Natural killer cell (primary cell): ENCODE results near the gene LZTR1. TPM values are rescaled to one million over a fixed set of nuclear protein-coding genes. Genes with fewer than 3 reads are reported as not detected.
A peak's percentile ranks its signal among the peaks of the same experiment; 100 is the strongest.

Source experiments
- ATAC-seq, 3 donors: fragments of 150-1000 bp in 2 of 3; fragments of 200-7000 bp in 1 of 3; cut with Tn5 transposase; 1 replicate in 1 of 3; 2 replicates in 2 of 3; pipeline ENCODE4 v1.10.0; 2021; ENCODE audit warnings: mild to moderate bottlenecking in 2 of 3, moderate library complexity in 2 of 3
- DNase-seq, 2 donors: peaks; one replicate each; pipeline versions ENCODE4 v3.0.0 to v3.0.0-alpha.2; 2013 to 2021; ENCODE audit warnings: mixed read lengths in 1 of 2
- H3K27ac ChIP-seq: one replicate; pipeline ENCODE4 v1.5.1; 2013; ENCODE audit warnings: mild to moderate bottlenecking, low read length
- H3K27me3 ChIP-seq: one replicate; pipeline ENCODE4 v1.6.1; 2013; ENCODE audit warnings: low read length; ENCODE audit not compliant: control insufficient read depth, insufficient read depth
- H3K36me3 ChIP-seq: one replicate; pipeline ENCODE4 v1.6.1; 2013; ENCODE audit warnings: low read length; ENCODE audit not compliant: control insufficient read depth, insufficient read depth
- H3K4me1 ChIP-seq: one replicate; pipeline ENCODE4 v1.6.1; 2013; ENCODE audit warnings: low read length; ENCODE audit not compliant: control insufficient read depth, insufficient read depth
- H3K4me3 ChIP-seq: one replicate; pipeline ENCODE4 v1.5.1; 2013; ENCODE audit warnings: low read length
- H3K9me3 ChIP-seq: one replicate; pipeline ENCODE4 v1.6.1; 2013; ENCODE audit warnings: low read length; ENCODE audit not compliant: control insufficient read depth, insufficient read depth
- H3K27ac Mint-ChIP-seq, 2 donors: one replicate each; pipeline ENCODE4 v1.8.0; 2022; ENCODE audit warnings: mild to moderate bottlenecking in 2 of 2, mixed read lengths in 2 of 2, moderate library complexity in 1 of 2
- H3K27me3 Mint-ChIP-seq, 2 donors: one replicate each; pipeline ENCODE4 v1.8.0; 2022; ENCODE audit warnings: low read depth in 2 of 2, mixed read lengths in 2 of 2
- H3K36me3 Mint-ChIP-seq: one replicate; pipeline ENCODE4 v1.8.0; 2022; ENCODE audit warnings: mixed read lengths
- H3K4me1 Mint-ChIP-seq, 2 donors: one replicate each; pipeline ENCODE4 v1.8.0; 2022; ENCODE audit warnings: mixed read lengths in 2 of 2
- H3K4me3 Mint-ChIP-seq: one replicate; pipeline ENCODE4 v1.8.0; 2022; ENCODE audit warnings: mild to moderate bottlenecking, moderate library complexity, mixed read lengths
- H3K9me3 Mint-ChIP-seq, 2 donors: one replicate each; pipeline ENCODE4 v1.8.0; 2022; ENCODE audit warnings: mixed read lengths in 2 of 2
- CTCF ChIP-seq: fragments of 200-600 bp; IDR thresholded peaks from one replicate; pipeline ENCODE4 v1.8.0; 2022; ENCODE audit warnings: antibody characterized with exemption
- WGBS: methylation state at CpG from one replicate; pipeline ENCODE4 v1.1.7; 2013; ENCODE audit warnings: missing lambda C conversion rate; ENCODE audit not compliant: insufficient coverage; 5-methylcytosine and 5-hydroxymethylcytosine counted together
- intact Hi-C: fragments of 100-400 bp; cut with micrococcal nuclease; formaldehyde crosslinking; loops from one replicate; pipeline ENCODE4 v1.14.2; 2022
- total RNA-seq, 4 donors: library from RNA; stranded (reverse); fragments of 120-200 nt in 1 of 4; gene quantifications; one replicate each; pipeline versions ENCODE4 v1.2.3 to v1.2.4, GENCODE V29; 2013 to 2022

LZTR1 gene
- total RNA-seq, 3 donors from 2014 or later (not counting 1 experiment from before 2014, with no cell fraction given), result 71.9 to 85.0 (median 82.0) TPM

DNA sequence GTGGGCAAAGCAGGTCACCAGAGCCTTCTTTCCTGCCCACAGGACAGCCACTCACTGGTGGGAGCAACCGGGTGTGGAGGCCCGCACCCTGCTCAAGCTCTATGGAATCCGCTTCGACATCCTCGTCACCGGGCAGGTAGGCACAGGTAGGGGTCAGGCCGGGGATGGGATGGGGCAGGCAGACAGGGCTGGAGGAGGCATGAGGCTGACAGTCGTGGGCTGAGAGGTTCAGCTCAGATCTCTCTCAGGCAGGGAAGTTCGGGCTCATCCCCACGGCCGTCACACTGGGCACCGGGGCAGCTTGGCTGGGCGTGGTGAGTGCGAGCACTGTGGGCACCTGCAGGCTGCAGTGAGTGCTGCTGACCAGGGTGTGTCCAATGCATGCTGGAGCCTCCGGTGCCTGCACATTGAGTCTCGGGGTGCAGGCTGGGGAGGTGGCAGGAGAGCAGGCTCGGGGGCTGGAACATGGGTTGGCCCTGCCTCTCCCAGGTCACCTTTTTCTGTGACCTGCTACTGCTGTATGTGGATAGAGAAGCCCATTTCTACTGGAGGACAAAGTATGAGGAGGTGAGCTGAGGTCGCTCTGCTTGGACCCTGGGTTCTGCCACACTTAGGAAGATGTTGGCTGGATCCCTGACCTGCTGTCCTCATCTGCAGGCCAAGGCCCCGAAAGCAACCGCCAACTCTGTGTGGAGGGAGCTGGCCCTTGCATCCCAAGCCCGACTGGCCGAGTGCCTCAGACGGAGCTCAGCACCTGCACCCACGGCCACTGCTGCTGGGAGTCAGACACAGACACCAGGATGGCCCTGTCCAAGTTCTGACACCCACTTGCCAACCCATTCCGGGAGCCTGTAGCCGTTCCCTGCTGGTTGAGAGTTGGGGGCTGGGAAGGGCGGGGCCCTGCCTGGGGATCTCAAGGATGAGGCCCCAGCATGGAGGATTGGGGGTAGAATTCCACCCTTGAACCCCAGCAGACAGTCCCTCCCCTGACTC, 44.0 kb downstream of the LZTR1 start:
- no peak for TF ChIP-seq CTCF
- no peak overlapping the region for H3K27ac ChIP-seq
- no peaks in the 10 kb centered on the region for H3K9me3 ChIP-seq
- intact Hi-C loops, result no loop called here
- H3K4me1 ChIP-seq, result peaks cover 10% of the 10 kb centered on the region
- no peaks in the 10 kb centered on the region for H3K27me3 ChIP-seq
- H3K27ac Mint-ChIP-seq, result peak overlapping the region in 1 of 2 donors; percentile 42
- no peak for DNase-seq
- peaks cover 6 to 13% of the 10 kb centered on the region in 2 donors for H3K4me1 Mint-ChIP-seq
- 90% methylated on average over 27 of the region's 27 CpGs for WGBS
- H3K4me3 Mint-ChIP-seq, result no peak overlapping the region
- no peak for ATAC-seq
- peaks cover 7 to 10% of the 10 kb centered on the region in 2 donors for H3K27me3 Mint-ChIP-seq
- no peak overlapping the region for H3K4me3 ChIP-seq
- no peaks in the 10 kb centered on the region for H3K9me3 Mint-ChIP-seq
- H3K36me3 ChIP-seq, result no peaks in the 10 kb centered on the region
- no peaks in the 10 kb centered on the region for H3K36me3 Mint-ChIP-seq

DNA sequence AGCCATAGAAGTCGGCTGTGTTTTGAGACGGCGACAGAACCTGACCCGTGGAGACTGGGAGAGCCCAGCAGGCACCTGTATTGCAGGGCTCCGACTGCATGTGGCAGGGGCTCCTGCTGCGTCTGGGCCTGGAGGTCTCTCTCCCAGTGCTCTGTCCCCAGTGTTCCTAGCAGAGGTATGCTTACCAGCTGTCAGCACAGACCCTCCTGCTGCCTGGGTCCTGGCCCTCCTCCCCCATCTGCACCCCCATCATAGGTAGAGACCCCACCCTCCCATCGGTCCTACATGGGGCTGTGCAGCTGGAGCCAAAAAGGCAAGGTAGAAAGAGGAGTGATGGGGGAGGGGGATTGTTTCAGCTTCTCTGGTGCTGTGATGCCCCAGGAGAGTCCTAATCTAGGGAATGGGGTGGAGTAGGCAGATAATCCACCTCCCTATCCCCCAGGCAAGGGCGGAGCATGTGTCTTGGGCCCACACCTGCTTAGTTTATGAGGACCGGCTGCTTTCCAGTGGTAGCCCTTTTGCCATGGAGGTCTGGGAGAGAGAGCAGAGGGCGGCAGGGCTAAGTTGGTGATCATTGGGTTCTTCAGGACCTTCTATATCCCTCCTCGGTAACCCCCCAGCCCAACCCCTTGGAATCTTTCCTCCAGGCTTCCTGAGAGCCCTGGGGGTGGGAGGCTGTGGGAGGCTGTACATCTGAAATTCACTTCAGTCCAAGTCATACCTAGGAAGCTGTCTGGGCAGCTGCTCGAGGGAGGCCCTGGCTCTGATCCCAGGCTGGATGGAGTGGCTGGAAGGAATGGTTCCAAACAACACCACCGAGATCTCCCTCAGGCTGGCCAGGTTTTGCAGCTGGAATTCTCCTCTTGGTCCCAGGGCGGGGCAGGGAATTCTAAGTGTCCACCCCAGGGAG, 44.9 kb downstream of the LZTR1 start:
- H3K27me3 Mint-ChIP-seq, result peaks cover 10 to 15% of the 10 kb centered on the region in 2 donors
- Histone ChIP-seq H3K27me3 (peaks cover 3% of the 10 kb centered on the region), H3K9me3 (no peaks in the 10 kb centered on the region), H3K36me3 (no peaks in the 10 kb centered on the region), H3K4me3 (no peak overlapping the region), H3K27ac (no peak overlapping the region), H3K4me1 (peaks cover 16% of the 10 kb centered on the region)
- intact Hi-C loops, result no loop called here
- TF ChIP-seq CTCF, result no peak
- no peak overlapping the region for H3K4me3 Mint-ChIP-seq
- H3K27ac Mint-ChIP-seq, result no peak overlapping the region
- H3K4me1 Mint-ChIP-seq, result peaks cover 6 to 14% of the 10 kb centered on the region in 2 donors
- H3K36me3 Mint-ChIP-seq, result no peaks in the 10 kb centered on the region
- 88% methylated on average over 12 of the region's 14 CpGs for WGBS
- DNase-seq, result no peak
- no peak for ATAC-seq
- H3K9me3 Mint-ChIP-seq, result no peaks in the 10 kb centered on the region

DNA sequence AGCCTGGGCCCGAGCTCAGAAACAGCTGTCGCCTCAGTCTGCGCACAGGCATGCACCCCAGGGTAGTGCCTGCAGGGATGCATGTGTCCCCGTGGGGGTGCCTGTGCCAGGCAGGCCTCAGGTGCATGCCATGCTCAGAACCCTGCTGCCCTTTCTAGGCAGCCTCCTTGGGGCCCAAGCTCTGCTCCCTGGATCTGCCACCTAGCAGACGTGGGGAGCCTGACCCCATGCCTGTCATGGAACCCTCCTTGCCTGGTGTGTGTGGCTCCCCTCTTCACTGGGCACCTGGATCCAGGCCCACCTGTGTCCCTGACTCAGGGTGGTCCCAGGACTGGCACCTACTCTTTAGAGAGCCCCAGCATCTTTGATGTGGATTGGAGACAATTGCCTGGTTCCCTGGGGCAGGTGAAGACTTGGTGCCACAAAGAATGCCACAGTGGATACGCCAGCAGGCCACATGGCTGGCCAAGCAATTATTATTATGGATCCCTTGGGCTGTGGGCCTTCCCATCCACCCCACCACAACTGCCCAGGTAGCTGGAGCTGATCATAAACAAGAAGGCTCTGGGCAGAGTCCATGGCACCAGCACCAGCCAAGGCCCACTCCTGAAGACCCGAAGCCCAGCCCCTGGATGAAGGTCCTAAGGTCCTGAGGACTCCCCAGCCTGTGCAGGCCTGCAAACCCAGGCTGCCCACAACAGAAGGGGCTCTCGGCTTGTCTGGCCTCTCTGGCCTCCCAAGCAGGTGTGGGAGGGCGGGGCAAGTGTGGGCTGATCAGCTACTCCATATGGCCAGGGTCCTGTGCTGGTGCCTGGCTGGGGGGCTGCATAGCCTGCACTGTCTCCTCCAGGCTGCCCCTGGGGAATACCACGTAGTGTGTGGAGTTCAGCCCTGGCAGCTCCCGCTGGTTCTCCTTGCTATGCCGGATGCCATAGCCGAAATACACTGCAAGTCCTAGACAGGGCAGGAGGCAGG, 46.5 kb downstream of the LZTR1 start:
- TF ChIP-seq CTCF, result no peak
- WGBS, result 86% methylated on average over 13 of the region's 13 CpGs
- no peak for DNase-seq
- Mint-ChIP-seq H3K4me1 (peaks cover 6 to 14% of the 10 kb centered on the region in 2 donors), H3K36me3 (no peaks in the 10 kb centered on the region), H3K27ac (no peak overlapping the region), H3K9me3 (no peaks in the 10 kb centered on the region), H3K27me3 (peaks cover 10 to 21% of the 10 kb centered on the region in 2 donors), H3K4me3 (no peak overlapping the region)
- H3K4me3 ChIP-seq, result no peak overlapping the region
- intact Hi-C loops, result no loop called here
- H3K27me3 ChIP-seq, result peaks cover 6% of the 10 kb centered on the region
- H3K27ac ChIP-seq, result no peak overlapping the region
- peaks cover 19% of the 10 kb centered on the region for H3K4me1 ChIP-seq
- H3K36me3 ChIP-seq, result no peaks in the 10 kb centered on the region
- no peaks in the 10 kb centered on the region for H3K9me3 ChIP-seq
- no peak for ATAC-seq
